Posterior vena cava (tissue), 2 donors: ENCODE measurements around the gene SNAP47. TPM values are rescaled to one million over a fixed set of nuclear protein-coding genes. Genes with fewer than 3 reads are reported as not detected.

Experiments used
- DNase-seq: peaks from one replicate; pipeline ENCODE4 v3.0.0-alpha.2; 2020; ENCODE audit warnings: low spot score
- intact Hi-C, 2 donors: fragments of 100-400 bp; cut with DNase I; formaldehyde crosslinking; loops; one replicate each; pipeline versions ENCODE4 v1.14.1 to v1.14.2; 2022 to 2023
- total RNA-seq, 2 donors: library from RNA; stranded (reverse); fragmentation: NEBNext Ultra II Directional; extraction: Animal tissue kit (Norgen Biotek cat#: 25700); gene quantifications; one replicate each; pipeline ENCODE4 v1.2.1, GENCODE V29; 2021
- donor health status: DM: yes; HTN: yes; CAD: no.
- donor health status: DM: yes; HTN: yes; CAD: no.

SNAP47 gene
- total RNA-seq, 2 donors from 2014 or later, result 14.8 to 16.3 TPM

DNA sequence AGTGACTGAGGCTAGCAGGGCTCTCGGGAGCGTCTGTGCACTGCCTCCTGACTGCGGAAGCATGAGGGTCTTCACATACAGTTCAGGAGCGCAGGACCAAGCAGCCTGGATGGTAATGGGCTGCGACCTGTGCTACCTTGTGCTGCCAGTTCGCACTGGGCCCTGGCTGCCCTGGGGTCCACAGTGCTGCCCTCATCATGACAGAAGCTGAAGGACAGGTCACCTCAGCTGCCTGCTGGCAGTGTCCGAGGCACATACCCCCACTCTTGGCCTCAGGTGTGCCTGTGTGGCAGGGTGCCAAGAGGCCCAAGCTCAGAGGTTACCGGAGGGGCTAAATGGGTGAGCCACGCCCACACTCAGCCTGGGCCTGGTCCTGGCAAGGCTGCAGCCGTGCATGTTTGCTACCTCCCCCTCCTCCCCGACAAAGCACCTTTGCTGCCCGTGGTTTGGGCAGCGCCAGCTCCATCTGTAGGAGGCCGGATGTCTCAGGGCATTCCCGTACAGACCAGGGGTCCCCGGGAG is 4.5 kb upstream of the SNAP47 start:
- intact Hi-C loops, result no loop called here
- DNase-seq, result peak; percentile 74

DNA sequence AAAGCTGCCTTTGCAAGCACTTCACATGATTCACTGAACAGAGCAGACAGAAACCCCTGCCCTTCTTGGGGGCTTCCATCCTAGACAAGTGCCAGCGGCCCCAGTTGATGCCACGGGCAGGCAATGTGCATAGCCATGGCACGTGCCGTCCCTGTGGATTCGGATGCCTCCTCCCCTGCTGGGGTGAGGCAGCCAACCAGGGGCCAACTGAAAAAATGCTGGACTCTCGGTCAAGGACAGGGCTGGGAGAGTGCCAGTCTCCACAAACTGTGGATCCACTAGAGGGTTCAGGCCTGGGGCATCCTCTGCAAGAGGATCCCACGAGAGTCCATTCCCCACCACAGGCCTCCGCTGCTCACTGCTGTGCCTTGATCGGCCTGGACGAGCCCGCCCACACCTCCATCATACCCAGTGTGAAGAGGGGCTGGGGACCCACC is 4.0 kb upstream of the SNAP47 start:
- DNase-seq, result peak; percentile 73
- intact Hi-C loops, result no loop called here

DNA sequence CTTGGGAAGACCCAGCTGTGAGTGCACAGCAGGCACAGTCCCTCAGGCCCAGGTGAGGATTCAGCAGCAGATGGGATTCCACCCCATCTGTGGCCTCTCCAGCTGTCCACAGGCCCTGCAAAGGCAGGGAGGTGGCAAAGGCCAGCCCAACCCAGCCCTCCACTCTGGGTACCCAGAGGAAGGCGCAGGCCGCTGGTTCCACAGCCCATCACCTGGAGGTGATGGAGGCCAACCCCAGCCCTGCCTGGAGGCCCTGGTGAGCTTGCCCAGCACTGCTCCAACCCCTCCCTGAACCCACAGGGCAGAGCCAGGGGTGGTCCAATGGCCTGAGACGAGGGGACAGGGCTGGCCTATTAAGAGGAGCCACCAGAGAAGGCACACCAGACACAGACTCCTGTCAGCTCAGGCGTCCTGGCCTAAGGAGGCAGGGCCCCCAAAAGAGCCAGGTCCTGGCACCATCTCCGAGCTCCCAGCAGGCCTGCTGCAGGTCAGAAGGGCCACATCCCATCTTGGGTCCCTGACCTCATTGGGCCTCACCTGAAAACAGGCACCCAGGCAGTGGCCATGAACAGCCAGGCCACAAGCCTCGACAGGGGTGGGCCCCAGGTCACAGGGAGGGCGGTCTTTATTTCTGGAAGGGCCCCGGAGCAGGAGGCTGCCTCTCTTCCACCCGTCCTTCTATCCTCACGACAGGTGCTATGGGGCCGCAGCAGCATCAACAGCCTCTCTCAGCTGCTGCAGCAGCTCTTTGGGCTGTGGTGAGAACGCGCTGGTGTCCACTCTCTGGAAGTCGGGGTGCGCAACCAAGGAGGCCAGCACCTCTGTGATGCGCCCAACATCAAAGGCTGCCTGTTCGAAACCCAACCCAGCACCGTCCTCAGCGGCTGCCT is 3.3 kb upstream of the SNAP47 start:
- intact Hi-C loops, result no loop called here
- DNase-seq, result peak; percentile 77

DNA sequence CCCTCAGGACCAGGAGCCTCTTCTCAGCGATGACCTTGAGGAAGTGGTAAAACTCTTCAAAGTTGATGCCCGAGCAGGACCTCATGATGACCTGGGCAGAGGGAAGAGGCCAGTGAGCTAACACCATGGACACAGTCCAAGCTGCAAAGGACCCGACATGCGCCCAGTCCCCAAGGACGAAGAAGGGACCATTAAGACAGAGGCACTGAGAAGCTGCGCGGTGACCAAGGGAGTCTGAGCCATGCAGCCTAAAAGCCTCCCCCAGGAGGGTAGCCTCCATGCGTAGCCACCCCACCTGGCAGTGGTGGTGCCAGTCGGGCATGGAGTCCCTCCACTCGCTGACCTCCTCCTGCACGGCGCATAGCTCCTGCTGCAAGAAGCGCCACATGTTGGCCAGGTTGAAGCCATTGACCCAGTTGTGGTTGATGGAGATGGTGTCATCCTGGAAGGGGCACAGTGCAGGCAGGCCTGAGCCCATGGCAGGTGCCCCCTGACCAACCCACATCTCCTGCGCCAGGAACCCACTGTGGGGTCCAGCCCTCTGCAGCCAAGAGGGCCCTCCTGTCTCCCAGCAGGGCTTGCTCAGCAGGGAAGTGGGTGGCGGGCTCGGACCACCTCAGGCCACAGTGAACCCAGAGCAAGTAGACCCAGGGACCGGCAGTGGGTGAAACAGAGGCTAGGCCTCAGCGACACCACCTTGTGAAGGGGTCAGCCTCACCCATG is 2.5 kb upstream of the SNAP47 start:
- intact Hi-C loops, result no loop called here
- DNase-seq, result no peak

DNA sequence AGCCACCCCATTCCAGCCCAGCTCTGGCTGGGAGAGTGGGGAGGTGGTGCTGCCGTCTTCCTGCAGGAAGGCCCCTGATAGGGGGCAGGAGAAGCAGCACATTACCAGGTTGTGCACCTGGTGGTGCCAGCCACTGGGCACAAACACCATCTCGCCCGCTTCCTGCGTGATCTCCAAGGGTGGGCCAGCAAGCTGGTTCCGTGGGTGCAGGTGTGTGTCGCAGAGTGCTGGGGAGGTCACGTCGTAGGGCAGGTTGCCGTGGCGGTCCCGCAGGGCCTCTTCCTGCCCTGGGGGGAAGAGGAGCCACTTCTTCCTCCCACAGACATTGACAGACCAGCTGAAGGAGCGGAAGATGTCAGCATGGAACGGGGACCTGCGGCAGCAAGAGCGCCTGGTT is 1.9 kb upstream of the SNAP47 start:
- intact Hi-C loops, result no loop called here
- DNase-seq, result no peak

DNA sequence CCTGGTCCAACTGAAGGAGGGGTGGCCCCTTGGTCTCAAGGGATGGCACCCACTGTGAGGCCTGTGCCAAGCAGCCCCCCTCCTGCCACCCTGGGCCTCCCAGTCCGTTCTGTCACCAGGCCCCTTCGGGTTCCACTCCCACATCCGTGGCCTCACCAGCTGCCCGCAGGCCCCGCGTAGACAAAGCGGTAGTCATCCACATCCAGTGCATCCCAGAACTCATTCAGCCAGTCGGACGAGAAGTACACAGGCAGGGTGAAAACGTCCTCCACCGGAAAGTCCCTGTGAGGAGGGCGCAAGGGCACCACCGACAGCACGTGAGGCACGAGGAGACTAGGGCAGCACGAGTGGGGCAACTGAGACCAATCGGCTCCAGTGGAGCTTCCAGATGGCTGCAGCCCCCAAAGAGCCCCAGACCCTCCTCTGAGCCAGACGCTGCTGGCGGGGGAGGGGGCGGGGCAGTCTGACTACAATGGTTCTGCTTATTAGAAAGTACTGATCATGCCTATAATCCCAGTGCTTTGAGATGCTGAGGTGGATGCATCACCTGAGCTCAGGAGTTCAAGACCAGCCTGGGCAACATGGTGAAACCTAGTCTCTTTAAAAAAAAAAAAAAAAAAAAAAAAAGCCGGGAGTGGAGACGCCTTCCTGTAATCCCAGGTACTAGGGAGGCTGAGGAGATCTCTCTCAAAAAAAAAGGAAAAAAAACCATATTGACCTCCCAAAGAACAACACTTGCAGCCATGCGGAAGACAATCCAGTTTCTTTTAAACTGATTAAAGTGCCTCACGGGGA is 1.3 kb upstream of the SNAP47 start:
- no peak for DNase-seq
- intact Hi-C loops, result no loop called here

DNA sequence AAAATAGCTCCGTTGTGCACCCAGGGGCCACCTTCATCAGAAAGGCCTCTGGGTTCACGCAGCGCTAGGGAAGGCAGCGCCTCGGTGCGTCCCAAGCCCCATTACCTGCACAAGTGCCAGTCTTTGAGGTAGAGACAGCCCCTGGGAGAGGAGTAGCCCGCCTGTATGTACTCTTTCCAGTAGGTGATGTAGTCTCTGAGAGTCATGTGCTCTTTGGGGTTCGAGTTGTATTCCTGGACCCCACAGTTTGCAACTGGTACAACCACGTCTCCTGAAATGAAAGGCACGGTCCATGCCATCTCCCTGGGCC is 734 bp upstream of the SNAP47 start:
- no peak for DNase-seq
- intact Hi-C loops, result no loop called here

DNA sequence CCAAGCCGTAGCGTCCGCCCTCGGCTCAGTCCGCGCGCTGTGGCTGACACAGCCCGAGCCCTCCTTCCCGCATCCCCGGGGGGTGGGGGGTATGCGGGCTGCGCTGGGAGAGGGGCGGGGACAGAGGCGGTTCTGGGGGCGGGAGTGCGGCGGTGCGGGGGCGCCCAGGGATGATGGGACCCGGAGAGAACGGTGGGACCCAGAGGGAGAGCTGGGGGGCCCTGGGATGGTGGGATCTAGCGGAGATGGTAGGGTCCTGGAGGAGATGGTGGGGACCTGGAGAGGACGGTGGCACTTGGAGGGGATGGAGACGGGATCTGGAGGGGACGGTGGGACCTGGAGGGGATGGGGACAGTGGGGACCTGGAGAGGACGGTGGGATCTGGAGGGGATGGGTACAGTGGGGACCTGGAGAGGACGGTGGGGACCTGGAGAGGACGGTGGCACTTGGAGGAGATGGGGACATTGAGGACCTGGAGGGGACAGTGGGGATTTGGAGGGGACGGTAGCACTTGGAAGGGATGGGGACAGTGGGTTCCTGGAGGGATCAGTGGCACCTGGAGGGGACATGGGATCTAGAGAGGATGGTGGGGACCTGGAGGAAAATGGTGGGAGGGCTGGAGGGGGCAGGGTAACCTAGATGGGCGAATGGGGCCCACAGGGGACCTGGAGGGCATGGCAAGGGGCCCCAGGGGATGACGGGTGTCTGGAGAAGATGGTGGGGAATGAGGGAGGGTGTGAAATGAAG is 477 bp downstream of the SNAP47 start:
- DNase-seq, result no peak
- intact Hi-C loops, result no loop called here

DNA sequence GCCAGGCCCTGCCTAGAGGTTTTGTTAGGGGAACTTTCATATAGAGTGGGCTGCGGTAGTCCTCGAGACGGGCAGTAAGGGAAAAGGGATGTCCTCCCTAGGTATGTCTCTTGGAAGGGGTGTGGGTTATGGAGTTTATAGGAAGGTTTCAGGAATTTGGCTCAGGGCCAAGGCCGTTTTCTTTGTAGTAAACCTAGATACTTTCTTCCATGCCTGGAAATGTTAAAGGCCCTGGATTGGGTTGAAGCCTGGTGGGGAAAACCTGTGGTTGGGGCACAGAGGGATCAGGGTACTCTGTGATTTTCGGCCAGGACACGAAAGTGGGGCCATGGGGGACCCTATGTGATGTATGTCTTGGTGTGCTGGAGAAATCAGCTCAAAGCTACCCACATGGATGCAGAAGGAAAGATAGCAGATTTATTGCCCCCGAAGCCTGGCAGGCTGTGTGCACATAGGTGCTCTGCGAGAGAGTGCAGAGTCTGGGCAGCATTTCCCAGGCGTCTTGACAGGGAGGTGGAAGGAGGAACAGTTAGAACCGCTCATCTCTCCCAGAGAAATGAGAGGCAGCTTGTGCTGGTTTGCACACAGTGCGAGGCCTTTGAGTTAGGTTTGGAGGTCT is 1.7 kb downstream of the SNAP47 start:
- intact Hi-C loops, result no loop called here
- peak; percentile 29 for DNase-seq

DNA sequence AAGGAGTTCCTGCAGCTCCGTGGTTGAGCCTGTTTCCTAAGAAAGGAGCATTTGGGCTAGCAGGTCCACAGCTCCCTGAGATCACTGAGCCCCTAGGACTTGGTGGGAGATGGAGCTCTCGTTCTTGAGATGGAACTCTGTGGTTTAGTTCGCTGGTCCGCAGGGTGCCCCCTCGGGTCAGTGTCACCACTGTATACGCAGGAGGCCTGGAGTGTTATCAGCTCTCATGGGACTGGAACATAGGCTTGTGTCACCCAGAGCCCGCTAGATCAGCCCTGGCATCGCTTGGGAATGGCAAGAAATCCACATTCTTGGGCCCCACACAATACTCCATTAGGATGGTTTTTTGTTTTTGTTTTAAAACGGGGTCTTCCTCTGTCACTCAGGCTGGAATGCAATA is 3.6 kb downstream of the SNAP47 start:
- intact Hi-C loops, result no loop called here
- DNase-seq, result peak; percentile 61

DNA sequence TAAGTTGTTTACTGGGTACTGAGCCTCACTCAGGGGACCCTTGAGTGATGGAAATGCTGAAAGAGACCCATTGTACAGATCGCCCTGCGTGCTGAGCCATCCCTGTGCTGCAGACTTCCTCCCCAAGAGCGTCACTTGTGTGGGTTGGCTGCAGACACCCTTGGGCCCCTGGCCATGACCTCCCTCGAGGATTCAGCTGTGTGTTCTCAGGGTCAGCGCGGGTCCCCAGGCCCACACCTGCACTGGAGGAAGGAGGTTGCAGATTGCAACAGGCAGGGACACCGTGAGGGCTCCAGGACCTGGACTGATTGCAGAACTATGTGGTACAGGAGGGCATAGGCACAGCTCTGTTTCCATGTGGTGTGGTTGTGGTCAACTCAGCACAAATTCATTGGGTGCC is 4.4 kb downstream of the SNAP47 start:
- peak; percentile 51 for DNase-seq
- intact Hi-C loops, result loop anchor here in 1 of 2 donors (10.0 kb wide), 1 partner anchor 1715 kb away; no protein-coding TSS in a partner anchor

DNA sequence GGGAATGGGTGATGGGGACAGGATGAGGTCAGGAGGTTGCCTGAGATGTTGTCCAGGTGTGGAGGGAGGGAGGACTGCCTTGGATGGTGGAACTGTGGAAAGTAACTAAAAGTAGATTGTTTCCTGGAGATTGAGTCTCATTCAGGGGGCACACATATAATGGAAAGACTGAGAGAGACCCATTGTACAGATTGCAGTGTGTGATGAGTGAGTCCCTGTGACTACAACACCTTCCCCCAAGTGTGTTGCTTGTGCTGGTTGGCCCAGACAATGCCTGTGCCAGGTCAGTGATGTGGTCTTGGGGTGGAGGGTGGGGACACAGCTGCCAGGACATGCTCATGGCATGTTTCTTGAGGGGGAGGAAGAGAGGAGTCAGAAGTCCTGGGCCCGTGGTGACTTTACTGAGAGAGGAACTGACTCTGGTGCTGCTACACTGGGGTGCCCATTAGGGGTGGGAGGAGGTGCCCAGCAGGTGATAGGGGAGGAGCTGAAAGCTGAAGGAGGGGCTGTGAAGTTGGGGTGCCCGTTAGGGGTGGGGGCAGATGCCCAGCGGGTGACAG is 5.2 kb downstream of the SNAP47 start:
- intact Hi-C loops, result loop anchor here in 1 of 2 donors (10.0 kb wide), 1 partner anchor 1716 kb away; no protein-coding TSS in a partner anchor
- peak; percentile 37 for DNase-seq

DNA sequence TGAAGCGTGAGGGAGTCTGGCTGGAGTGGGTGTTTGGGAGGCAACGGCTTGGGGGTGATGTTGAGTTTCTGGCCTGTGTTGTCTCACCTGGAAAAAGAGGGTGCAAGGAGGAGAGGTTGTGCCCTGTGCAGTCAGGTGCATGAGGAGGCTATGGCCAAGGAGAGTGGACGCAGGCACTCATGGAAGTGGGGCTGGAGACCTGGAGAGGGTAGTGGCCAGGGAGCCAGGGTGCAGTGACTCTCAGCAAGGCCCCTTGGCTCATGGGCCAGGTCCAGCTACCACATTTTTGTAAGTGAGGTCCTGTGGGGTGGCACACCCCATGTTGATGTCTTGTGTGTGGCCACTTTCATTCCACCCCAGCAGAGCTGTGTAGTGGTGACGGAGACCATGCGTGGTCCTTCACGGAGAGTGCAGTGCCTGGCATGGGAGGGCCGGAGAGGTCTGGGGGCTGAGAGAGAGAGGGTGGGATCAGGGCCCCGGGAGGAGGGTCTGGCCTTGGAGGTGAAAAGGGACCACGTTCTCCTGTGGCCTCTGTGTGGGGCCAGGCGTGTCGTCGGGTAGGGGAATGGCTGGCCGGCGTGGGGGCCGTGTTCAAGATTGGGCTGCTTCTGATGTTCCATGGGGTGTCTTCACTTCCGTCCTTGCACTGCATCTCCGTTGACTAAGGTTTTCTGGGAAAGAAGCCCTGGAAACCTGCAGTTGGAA is 6.1 kb downstream of the SNAP47 start:
- intact Hi-C loops, result loop anchor here in 1 of 2 donors (10.0 kb wide), 1 partner anchor 1717 kb away; no protein-coding TSS in a partner anchor
- peak; percentile 56 for DNase-seq

DNA sequence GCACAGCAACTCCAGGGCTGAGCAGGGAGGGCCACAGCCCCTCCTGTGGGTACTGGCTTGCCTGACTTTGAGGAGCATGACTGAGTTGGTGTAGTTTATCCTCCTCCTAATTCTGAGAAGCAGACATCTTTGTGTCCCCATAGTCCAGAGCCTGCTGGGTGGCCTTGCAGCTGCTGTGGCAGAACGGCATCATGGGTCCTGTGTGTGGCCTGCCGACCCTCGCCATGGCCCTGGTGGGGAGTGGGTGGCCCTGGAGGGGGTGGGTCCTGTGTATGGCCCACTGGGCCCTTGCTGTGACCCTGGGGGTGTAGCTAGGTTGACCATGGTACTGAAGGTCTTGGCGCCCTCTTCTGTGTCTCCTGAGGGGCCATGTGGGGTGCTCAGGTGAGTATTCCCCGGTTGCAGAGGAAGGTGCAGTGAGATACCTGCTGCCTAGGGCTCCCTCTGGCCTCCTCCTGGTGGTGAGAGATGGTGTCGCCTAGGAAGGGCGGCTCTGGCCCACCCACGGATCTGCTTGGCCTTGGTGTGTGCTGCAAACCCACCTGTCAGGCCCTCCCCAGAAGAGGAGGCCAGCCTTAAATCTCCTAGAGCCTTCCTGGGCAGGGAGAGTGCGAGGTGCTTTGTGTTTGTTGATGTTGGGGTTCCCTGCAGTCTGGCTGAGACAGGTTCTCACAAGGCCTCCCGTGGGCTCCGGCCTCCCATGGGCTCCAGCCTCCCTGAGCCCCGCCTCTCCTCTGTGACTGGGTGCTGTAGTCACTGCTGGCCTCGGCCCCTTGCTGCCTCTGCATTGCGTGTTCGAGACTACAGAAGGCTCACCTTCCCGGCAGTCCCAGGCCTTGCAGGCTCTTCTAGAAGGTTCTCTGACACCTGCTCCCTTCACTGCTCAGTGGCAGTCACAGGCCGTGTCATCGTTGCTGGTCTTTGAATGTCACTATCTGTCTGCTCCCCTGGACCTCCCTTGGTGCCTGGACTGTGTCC is 7.8 kb downstream of the SNAP47 start:
- intact Hi-C loops, result loop anchor here in 1 of 2 donors (10.0 kb wide), 1 partner anchor 1718 kb away; no protein-coding TSS in a partner anchor
- DNase-seq, result peak; percentile 64

DNA sequence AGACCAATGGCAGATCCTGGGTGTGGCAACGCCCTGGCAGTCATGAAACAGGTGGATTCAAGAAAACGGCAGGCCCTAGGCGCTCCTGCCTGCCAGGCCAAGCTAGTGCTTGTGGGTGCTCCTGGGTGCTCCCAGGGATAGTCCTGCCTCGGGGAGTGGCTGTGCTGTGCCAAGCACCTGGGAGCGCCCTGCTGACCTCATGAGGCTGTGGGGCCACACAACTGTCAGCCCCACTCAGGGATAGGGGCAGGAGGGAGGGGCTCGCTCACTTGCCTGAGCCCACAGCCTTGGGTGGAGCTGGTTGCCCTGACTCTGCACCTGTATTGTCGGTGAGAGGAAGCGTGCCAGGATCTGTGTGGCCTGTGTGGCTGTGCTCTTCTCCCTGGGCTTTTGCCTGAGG is 9.4 kb downstream of the SNAP47 start:
- intact Hi-C loops, result loop anchor here in 1 of 2 donors (10.0 kb wide), 1 partner anchor 1720 kb away; no protein-coding TSS in a partner anchor
- peak; percentile 73 for DNase-seq
